Measurements from ENCODE around the gene CDIP1.

Gene CDIP1

DNA sequence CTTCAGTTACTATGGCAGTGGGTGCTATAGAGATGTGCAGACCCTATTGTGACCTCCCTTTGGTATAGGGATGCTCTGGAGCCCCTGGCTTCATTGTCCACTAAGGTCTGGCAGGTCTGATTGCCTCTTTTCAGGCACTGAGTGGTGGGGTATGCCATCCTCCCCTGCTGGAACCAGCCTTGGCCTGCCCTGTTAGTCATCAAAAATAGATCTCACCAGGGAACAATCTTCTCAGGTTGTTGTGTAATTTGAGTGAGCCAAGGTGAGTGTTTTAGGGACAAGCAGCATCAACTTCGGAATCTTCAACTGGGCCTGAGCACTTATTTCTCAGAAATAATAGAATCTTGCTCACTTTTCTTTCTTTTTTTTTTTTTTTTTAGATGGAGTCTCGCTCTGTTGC, 42.8 kb downstream of the CDIP1 start:
- TF ChIP-seq, protein P1, sequence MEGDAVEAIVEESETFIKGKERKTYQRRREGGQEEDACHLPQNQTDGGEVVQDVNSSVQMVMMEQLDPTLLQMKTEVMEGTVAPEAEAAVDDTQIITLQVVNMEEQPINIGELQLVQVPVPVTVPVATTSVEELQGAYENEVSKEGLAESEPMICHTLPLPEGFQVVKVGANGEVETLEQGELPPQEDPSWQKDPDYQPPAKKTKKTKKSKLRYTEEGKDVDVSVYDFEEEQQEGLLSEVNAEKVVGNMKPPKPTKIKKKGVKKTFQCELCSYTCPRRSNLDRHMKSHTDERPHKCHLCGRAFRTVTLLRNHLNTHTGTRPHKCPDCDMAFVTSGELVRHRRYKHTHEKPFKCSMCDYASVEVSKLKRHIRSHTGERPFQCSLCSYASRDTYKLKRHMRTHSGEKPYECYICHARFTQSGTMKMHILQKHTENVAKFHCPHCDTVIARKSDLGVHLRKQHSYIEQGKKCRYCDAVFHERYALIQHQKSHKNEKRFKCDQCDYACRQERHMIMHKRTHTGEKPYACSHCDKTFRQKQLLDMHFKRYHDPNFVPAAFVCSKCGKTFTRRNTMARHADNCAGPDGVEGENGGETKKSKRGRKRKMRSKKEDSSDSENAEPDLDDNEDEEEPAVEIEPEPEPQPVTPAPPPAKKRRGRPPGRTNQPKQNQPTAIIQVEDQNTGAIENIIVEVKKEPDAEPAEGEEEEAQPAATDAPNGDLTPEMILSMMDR (IDR thresholded peaks at IDR 0.05; ENCODE audit: low read depth, low read length, missing control alignments): no peak
- no peak overlapping the region for H3K4me3 ChIP-seq (replicated peaks; ENCODE audit: low read depth, low read length)
- DNase-seq (ENCODE audit: extremely low read depth, low read depth): no peak

DNA sequence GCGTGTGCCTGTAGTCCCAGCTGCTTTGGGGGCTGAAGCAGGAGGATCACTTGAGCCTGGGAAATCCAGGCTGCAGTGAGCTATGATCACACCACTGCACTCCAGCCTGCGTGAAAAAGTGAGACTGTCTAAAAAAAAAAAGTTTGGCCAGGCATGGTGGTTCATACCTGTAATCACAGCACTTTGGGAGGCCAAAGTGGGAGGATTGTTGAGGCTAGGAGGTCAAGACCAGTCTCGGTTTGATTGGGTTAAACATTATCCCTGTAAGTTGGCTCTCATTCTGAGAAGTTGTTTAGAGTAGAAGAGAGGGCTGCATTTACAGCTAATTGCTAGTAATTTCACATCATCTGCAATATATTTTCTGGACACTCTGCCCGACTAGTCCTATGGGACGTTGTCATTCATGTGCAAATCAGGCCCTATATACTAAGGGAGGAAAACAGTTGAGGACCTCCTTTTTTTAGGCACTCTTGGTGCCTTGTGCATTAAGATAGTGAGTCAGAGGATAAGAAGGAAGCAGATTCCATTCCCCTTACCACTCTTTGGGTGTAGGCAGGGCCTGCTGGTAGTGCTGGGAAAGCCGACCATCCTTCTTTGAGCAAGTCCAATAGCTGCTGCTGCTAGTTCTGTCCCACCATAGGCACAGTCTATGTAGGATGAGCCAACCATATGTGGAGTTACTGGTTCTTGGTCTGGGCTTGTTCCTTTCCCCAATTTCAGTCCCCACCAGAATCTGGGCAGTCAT, 43.7 kb downstream of the CDIP1 start:
- TF ChIP-seq, protein P1 (IDR thresholded peaks at IDR 0.05; ENCODE audit: low read depth, low read length, missing control alignments): no peak
- DNase-seq (ENCODE audit: extremely low read depth, low read depth): peak; percentile 56

DNA sequence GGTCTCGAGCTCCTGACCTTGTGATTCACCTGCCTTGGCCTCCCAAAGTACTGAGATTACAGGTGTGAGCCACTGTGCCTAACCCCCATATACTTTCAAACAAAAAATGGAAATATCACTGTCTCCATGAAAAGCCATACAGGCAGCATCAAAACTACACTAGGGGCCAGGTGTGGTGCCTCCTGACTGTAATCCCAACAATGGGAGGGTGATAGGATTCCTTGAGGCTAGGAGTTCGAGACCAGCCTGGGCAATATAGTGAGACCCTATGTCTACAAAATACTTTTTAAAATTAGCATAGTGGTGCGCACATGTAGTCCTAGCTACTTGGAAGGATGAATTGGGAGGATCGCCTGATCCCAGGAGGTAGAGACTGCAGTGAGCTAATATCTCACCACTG, 46.7 kb downstream of the CDIP1 start:
- H3K4me3 ChIP-seq (replicated peaks; ENCODE audit: low read depth, low read length): no peak overlapping the region
- no peak for DNase-seq (ENCODE audit: extremely low read depth, low read depth)
- TF ChIP-seq, protein P1 (IDR thresholded peaks at IDR 0.05; ENCODE audit: low read depth, low read length, missing control alignments): no peak

More for the DNA sequence above, 43.7 kb downstream of the CDIP1 start:
- H3K4me3 ChIP-seq (replicated peaks; ENCODE audit: low read depth, low read length): no peak overlapping the region

DNA sequence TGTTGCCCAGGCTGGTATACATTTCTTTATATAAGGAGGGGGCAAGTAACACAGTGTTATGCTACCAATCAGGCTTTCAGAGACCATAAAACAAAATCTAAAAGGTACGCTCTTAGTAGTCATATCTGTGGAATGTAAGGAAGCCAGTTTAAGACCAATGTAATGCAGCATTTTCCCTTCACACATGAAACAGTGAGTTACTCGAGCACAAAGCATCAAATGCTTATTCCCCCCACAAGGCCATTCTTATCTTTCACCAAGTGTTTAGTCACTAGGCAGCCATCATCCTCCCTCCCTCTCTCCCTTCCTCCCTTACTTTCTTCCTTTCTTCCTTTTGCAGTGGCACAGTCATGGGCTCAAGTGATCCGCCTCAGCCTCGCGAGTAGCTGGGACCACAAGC, 49.5 kb downstream of the CDIP1 start:
- no peak for DNase-seq (ENCODE audit: extremely low read depth, low read depth)
- TF ChIP-seq, protein P1 (IDR thresholded peaks at IDR 0.05; ENCODE audit: low read depth, low read length, missing control alignments): no peak
- H3K4me3 ChIP-seq (replicated peaks; ENCODE audit: low read depth, low read length): no peak overlapping the region

DNA sequence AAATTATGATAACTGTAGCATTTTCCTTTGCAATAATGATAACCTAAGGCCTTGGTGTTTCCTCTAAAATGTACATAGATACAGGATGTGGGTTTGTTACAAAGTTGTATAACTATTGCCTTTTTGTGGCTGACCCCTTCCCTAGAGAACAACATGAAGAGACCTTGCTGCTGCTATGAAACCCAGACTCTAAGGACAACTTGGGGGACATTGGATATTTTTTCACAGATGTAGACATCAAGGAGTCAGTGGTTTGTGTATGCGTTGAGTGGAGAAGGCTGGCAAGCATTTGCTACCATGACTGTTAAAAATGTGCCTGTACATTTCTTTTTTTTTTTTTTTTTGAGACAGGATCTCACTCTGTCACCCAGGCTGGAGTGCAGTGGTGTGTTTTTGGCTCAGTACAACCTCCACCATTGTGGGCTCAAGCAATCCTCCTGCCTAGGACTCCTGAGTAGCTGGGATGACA, 50.0 kb downstream of the CDIP1 start:
- TF ChIP-seq, protein P1 (IDR thresholded peaks at IDR 0.05; ENCODE audit: low read depth, low read length, missing control alignments): no peak
- H3K4me3 ChIP-seq (replicated peaks; ENCODE audit: low read depth, low read length): no peak overlapping the region
- DNase-seq (ENCODE audit: extremely low read depth, low read depth): no peak

DNA sequence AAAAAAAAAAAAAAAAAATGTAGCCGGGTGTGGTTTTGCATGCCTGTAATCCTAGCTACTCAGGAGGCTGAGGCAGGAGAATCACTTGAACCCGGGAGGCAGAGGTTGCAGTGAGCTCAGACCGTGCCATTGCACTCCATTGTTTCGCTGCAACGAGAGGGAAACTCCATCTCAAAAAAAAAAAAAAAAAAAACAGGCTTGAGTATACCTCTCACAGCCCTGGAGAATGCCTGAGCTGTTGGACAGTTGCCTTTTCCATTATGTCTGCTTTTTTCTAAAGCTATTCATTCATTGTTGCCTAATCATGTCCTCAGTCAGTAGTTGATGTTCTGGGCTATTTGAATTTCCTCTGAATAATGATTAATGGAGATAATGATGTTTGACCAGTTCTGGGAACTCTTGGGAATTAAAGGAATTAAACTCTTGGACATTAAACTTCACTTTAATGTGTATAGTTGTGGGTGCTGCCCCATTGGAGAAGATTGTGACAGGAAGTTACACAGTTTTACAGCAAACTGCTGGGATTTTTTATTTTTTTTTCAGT, 50.5 kb downstream of the CDIP1 start:
- DNase-seq (ENCODE audit: extremely low read depth, low read depth): no peak
- H3K4me3 ChIP-seq (replicated peaks; ENCODE audit: low read depth, low read length): no peak overlapping the region

More for the DNA sequence above, 50.5 kb downstream of the CDIP1 start:
- TF ChIP-seq, protein P1 (IDR thresholded peaks at IDR 0.05; ENCODE audit: low read depth, low read length, missing control alignments): no peak
